ENCODE measurements around the gene NGRN.
"Not testable (repeated sequence)": the region's sequence is repeated elsewhere in the genome, so short reads cannot be mapped to it uniquely, and the experiment has no call there.

The NGRN gene

GRCh38 chr15:90234096-90234988, 31.1 kb upstream of the NGRN start, which contains the start of gene GDPGP1:
GDPGP1 (plus strand) TSS chr15:90234209; CDS start chr15:90240909, 6,700 bp downstream.
- no peak for DNase-seq

DNA sequence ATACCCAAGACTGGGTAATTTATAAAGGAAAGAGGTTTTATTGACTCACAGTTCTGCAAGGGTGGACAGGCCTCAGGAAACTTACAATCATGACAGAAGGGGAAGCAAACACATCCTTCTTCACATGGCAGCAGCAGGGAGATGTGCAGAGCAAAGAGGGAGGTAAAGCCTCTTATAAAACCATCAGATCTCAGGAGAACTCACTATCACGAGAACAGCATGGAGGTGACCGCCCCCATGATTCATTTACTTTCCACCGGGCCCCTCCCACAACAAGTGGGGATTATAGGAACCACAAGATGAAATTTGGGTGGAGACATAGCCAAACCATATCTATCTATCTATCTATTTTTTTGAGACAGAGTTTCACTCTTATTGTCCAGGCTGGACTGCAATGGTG, 26.1 kb upstream of the NGRN start:
- no peak for DNase-seq

DNA sequence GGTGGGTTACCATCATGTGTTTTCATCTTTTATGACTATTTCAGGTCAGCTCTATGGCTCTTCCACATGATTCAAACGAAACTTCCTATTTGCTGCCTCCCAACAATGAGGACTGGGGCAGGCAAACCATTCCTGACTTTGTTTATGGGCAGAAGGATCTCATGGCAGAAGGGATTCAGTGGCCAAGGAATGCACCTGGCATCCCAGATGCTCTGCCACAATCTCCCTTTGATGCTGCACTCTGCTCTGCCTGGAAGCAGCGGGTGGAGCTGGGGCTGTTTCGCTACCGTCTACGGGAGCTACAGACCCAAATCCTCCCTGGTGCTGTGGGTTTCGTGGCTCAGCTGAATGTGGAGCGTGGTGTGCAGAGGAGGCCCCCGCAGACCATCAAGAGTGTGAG, 24.6 kb upstream of the NGRN start:
- no peak for DNase-seq

- DNase-seq = no peak
Measured at GRCh38 chr15:90241343-90242192, 23.9 kb upstream of the NGRN start.

GRCh38 chr15:90243943-90244639, 21.4 kb upstream of the NGRN start:
- no peak for DNase-seq

- DNase-seq = no peak
Measured at GRCh38 chr15:90248789-90249202, 16.7 kb upstream of the NGRN start.

DNA sequence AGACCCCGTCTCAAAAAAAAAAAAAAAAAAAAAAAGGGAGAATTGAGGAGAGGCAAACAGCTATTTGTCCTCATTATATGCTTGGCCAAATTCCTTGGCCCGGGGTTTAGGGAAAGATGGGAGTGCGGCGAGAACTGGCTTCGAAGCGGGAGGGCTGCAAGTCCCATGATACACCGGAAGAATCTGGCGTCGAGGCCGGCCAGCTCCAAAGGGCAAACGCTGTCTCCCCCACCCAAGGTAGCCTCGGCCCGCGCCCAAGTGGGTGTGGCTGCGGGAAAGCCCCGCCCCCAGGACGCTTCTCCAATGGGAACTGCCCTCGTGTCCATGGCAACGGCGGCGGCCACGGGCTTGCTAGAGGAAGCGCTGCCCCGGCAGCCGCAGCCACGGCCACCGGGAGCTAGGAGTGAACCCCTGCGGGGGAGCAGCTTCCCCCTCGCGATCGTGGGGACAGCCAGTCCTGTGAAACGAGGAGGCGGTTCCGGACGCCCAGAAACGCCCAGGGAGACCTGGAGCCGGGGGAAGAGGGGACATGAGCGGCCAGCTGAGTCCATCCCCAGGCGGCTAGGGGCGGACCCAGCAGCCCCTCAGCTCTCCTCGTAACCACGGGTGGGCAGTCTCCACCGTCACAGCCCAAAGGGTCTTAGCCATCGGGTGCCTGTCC, 16.1 kb upstream of the NGRN start, which contains the start of gene TTLL13:
Gene TTLL13 (plus strand): TSS at position 354 of the 661 bp plus-strand sequence. CDS start 1,075 bp downstream, outside the sequence.
- peak; percentile 89 for DNase-seq

DNA sequence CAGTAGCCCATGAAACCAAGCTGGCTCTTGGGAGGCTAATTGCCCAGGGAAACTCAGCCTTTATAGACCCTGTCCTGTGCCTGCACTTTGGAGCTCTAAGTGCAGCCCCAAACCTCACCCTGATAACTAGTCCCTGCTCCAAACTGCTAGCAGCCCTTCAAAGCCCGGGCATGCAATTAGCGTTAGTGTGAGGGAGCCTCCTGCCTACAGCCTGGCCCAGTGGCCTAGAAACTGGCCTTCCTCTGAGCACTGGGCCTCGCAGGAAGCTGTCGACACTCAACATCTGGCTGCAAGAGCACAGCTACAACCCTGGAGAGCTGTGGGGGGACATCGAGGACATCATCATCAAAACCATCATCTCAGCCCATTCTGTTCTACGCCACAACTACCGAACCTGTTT, 7.7 kb upstream of the NGRN start:
- no peak for DNase-seq

DNA sequence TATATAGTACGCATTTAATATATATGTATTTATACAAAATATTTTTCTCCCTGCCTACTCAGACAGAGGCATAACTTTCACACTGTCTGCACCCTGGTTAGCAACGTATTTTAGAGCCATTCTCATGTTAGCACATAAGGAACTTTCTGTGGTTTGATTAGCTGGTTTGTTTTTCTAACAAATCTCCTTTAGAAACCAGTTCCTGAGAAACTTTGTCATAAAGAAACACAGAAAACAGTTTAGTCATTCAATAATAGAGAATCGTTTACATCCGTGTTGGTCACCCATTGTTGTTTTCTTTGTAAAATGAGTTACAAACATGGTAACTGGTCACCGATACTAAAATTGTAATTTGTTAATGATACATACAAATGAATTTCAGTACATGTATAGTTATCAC, 5.9 kb upstream of the NGRN start:
- no peak for DNase-seq

DNA sequence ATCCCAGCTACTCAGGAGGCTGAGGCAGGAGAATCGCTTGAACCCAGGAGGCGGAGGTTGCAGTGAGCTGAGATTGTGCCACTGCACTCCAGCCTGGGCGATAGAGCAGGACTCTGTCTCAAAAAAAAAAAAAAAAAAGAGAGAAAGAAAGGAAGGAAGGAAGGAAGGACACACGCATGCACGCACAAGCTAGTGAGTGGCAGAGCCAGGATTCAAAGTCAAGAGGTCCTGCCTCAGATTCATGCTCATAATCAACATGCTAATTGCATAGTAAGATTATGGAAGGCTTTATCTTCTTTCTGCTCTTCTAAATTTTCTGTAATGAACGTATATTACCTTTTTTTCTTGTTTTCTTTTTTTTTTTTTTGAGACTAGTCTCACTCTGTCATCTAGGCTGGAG, 4.7 kb upstream of the NGRN start:
- DNase-seq = not testable (repeated sequence)

- no peak for DNase-seq
Measured at GRCh38 chr15:90261811-90262210, 3.7 kb upstream of the NGRN start.

- DNase-seq = no peak
Measured at GRCh38 chr15:90262426-90262825, 3.0 kb upstream of the NGRN start.

DNA sequence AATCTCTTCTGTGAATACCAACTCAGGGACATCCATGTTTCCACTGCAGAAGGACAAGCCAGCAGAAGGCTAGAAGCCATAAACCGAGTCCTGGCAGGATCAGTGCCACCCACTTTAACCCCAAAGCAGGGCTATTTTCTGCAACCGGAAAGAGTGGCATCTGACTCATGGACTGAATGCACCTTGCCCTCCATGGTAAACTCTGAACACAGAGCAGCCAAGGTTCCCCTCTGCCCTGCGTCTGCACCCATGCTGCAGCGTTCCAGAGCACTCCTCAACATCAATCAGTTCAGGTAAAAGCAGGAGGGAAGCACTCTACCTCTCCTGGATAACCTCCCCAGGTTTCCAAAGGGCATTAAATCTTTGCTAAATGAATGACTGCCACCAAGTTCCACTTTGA, 801 bp upstream of the NGRN start:
- DNase-seq = no peak

DNA sequence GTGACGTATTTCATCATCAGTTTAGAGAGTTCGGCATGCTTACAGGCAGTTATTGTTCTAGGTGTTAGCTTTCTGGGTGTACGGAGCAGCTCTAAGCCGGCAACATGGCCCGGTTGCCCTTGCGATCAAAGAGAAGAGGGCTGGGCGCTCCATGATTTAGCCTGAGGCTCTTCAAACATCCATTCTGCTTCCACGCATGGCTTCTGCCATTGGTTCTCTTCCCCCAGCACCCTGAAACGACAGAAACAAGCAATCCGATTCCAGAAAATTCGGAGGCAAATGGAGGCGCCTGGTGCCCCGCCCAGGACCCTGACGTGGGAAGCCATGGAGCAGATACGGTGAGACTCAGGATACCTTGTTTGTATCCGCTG, 574 bp downstream of the NGRN start:
- no peak for DNase-seq

GRCh38 chr15:90266485-90266884, 1.0 kb downstream of the NGRN start:
- DNase-seq = peak; percentile 41

GRCh38 chr15:90268415-90268814, 2.9 kb downstream of the NGRN start:
- DNase-seq = no peak

DNA sequence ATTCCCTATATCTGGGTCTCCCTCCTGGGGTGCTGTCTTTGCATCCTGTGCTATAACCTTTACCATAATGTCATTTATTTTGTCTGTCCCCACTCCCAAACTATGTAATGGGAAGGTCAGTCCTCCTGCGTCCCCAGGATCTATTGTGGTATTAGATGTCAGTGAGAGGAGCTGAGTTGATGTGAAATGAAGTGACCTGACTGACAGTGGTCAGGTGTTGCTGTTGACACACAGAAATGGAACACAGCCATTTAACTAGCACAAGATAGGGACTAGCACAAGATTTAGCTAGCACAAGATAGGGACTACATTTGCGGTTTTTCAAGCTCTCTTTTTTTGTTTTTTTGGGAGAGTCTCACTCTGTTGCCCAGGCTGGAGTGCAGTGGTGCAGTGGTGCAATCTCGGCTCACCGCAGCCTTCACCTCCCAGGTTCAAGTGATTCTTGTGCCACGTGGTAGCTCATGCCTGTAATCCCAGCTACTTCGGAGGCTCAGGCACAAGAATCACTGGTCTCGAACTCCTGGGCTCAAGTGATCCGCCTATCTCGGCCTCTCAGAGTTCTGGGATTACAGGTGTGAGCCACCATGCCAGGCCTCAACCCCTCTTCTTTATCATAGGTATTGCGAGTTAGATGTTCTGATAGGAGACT, 5.2 kb downstream of the NGRN start:
- DNase-seq = no peak

DNA sequence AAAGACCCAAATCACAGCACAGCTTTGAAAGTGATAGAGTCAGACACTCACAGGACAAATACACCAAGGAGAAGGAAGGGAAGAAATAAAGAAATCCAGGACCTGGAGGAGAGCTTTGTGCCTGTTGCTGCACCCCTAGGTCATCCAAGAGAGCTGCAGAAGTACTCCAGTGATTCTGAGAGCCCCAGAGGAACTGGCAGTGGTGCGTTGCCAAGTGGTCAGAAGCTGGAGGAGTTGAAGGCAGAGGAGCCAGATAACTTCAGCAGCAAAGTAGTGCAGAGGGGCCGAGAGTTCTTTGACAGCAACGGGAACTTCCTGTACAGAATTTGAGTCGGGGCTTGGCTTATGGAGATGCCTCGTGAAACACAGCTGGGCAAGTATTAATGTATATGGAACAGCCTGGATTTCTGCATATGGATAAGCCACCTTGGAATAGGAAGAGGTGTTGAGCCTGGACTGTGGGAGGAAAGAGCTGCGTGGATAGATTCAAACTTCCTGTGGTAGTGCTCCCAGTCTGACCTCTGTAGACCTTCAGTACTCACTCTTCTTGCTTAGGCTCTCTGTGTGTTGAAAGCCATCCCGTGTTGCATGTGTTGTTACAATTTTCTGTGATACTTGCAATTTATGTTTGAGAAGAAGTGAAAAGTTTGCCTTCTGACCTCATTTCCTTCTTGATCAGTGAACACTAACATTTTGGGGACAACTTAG, 6.1 kb downstream of the NGRN start:
- DNase-seq = no peak

DNA sequence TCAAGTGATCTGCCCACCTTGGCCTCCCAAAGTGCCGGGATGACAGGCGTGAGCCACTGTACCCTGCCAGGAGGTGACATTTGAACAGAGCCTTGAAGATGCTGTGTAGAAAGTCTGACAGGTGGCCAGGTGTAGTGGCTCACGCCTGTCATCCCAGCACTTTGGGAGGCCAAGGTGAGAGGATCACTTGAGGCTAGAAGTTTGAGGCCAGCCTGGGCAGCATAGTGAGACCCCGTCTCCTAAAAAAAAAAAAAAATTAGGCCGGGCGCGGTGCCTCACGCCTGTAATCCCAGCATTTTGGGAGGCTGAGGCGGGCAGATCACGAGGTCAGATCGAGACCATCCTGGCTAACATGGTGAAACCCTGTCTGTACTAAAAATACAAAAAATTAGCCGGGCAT, 13.0 kb downstream of the NGRN start:
- DNase-seq = not testable (repeated sequence)

DNA sequence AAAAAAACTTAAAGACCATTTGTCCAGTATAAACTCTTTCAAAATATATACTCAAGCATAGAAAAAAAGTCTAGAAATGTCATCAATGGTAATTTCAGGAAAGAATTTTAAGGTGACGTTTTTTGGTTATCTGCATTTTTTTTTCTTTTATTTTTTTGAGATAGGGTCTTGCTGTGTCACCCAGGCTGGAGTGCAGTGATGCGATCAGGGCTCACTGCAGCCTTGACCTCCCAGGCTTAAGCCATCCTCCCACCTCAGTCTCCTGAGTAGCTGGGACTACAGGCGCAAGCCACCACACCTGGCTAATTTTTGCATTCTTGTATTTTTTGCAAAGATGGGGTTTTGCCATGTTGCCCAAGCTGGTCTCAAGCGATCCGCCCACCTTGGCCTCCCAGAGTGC, 15.3 kb downstream of the NGRN start:
- DNase-seq = not testable (repeated sequence)

DNA sequence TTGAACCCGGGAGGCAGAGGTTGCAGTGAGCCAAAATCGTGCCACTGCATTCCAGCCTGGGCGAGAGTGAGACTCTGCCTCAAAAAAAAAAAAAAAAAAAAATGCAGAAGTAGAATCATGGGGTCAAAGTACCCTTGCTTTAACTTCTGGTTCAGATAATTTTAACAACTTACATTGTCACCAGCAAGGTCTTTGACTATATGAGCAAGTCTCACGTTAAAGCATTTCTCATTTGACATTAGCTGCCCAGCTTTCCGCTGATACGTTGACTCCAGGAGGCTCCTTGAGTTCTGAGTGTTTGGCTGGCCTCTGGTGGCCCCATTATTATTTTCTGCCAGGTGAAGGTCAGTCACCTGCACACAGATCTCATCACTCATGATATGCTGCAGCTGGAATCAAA, 16.2 kb downstream of the NGRN start:
- not testable (repeated sequence) for DNase-seq

Measured in right forelimb (tissue), 1 donor.